ENCODE results near the gene KIF26A. TPM values are rescaled to one million over a fixed set of nuclear protein-coding genes. Genes with fewer than 3 reads are reported as not detected.

The KIF26A gene
- total RNA-seq, 1 donor from 2014 or later, result 0.60 TPM

DNA sequence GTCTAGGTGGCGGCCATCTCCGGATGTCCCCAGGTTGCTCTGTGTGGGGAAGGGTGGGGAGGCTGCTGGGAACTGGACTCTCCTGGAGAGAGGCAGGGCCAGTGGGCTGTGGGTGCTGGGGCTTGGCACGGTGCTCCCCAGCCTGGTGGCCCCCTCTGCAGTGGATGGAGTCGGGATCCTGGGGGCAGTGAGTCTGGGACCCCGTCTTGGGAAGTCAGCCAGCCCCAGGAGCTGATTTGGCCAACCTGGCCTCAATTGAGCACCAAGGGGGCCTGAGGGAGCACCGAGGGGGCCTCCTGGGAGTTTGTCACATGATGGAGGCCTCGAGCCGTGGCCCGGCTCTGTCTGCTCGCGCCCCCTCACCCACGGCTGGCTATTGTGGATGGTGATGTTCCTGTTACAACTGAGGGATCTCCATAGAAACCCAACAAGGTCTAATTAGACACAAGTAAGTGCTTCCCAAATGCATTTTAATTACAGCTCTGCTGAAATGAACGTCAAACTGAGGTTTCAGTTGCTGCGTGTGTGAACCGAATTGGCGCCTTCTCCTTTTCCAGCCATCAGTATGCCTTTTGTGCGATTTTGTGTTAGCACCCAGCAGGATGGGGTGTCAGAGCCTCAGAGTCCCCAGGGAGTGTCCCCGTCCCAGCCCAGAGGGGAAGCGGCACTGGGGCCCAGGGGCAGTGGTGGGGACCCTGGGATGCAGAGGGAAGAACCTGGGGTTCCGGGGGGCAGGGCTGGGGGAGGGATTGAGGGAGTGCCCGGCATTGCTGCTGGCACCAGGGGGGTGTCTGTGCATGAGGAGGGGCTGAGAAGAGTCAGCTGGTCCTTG lies 71.8 kb downstream of the KIF26A start:
- Mint-ChIP-seq H3K9me3 (ENCODE audit: low read depth) (no peaks in the 10 kb centered on the region), H3K36me3 (ENCODE audit: low read depth) (no peaks in the 10 kb centered on the region), H3K4me1 (ENCODE audit: low read depth) (no peaks in the 10 kb centered on the region), H3K27me3 (ENCODE audit: low read depth) (peaks cover 10% of the 10 kb centered on the region), H3K4me3 (ENCODE audit: unreplicated experiment) (no peak overlapping the region), H3K27ac (ENCODE audit: unreplicated experiment) (no peak overlapping the region)
- DNase-seq (ENCODE audit: low spot score), result no peak
- TF ChIP-seq, protein P1, sequence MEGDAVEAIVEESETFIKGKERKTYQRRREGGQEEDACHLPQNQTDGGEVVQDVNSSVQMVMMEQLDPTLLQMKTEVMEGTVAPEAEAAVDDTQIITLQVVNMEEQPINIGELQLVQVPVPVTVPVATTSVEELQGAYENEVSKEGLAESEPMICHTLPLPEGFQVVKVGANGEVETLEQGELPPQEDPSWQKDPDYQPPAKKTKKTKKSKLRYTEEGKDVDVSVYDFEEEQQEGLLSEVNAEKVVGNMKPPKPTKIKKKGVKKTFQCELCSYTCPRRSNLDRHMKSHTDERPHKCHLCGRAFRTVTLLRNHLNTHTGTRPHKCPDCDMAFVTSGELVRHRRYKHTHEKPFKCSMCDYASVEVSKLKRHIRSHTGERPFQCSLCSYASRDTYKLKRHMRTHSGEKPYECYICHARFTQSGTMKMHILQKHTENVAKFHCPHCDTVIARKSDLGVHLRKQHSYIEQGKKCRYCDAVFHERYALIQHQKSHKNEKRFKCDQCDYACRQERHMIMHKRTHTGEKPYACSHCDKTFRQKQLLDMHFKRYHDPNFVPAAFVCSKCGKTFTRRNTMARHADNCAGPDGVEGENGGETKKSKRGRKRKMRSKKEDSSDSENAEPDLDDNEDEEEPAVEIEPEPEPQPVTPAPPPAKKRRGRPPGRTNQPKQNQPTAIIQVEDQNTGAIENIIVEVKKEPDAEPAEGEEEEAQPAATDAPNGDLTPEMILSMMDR (IDR thresholded peaks at IDR 0.05), result no peak

DNA sequence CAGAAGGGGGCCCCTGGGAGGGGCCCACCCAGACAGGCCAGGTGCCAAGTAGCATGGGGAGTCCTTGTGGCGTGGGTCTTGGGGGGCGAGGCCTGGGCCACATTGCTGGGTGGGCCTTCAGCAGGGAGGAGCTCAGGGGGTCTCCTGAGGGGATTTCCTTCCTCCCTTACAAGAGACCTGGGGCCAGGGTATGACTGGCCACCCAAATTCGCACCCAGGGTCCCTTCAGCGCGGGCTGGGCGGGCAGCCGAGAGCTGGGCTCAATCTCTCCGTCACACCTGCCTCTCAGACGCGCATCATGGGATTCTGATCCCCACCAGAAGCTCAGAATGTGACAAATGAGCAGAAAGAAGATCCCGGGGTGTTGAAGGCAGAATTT lies 72.4 kb downstream of the KIF26A start:
- Mint-ChIP-seq H3K9me3 (ENCODE audit: low read depth) (no peaks in the 10 kb centered on the region), H3K4me3 (ENCODE audit: unreplicated experiment) (no peak overlapping the region), H3K36me3 (ENCODE audit: low read depth) (no peaks in the 10 kb centered on the region), H3K4me1 (ENCODE audit: low read depth) (no peaks in the 10 kb centered on the region), H3K27ac (ENCODE audit: unreplicated experiment) (no peak overlapping the region), H3K27me3 (ENCODE audit: low read depth) (peaks cover 10% of the 10 kb centered on the region)
- DNase-seq (ENCODE audit: low spot score), result no peak
- TF ChIP-seq, protein P1 (IDR thresholded peaks at IDR 0.05), result no peak

DNA sequence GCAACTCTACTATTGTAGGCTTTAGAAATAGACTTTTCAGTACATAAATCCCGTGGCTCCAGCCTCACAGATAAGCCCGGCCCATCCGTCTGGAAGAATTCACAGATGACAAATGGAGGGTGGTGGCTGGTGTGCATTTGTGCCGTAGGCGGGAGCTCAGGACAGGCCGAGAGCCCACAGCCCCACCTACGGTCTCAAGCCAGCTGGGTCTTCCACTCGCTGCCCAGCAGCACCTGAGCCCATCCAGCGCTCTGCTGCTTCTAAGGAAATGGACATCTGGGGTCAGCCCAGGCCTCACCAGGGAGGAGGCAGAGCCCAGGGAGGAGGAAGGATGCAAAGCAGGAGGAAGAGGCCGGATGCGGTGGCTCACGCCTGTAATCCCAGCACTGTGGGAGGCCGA lies 72.8 kb downstream of the KIF26A start:
- no peak overlapping the region for H3K4me3 Mint-ChIP-seq (ENCODE audit: unreplicated experiment)
- H3K4me1 Mint-ChIP-seq (ENCODE audit: low read depth), result no peaks in the 10 kb centered on the region
- peaks cover 10% of the 10 kb centered on the region for H3K27me3 Mint-ChIP-seq (ENCODE audit: low read depth)
- no peak overlapping the region for H3K27ac Mint-ChIP-seq (ENCODE audit: unreplicated experiment)
- DNase-seq (ENCODE audit: low spot score), result no peak
- H3K9me3 Mint-ChIP-seq (ENCODE audit: low read depth), result no peaks in the 10 kb centered on the region
- TF ChIP-seq, protein P1 (IDR thresholded peaks at IDR 0.05), result no peak
- no peaks in the 10 kb centered on the region for H3K36me3 Mint-ChIP-seq (ENCODE audit: low read depth)

DNA sequence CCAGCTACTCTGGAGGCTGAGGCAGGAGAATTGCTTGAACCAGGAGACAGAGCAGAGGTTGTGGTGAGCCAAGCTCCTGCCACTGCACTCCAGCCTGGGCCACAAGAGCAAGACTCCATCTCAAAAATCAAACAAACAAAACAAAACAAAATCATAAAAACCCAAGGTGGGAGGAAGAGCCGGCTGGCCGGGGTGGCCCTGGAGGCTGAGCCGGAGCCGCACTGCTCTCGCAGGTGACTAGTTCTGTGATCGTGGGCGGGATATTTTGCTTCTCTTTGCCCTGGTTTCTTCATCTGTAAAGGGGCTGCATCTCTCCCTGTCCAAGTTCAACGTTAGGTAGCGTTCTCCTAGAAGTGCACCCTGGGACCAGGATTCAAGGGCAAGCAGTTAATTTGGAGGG lies 73.4 kb downstream of the KIF26A start:
- Mint-ChIP-seq H3K4me1 (ENCODE audit: low read depth) (no peaks in the 10 kb centered on the region), H3K27me3 (ENCODE audit: low read depth) (peaks cover 7% of the 10 kb centered on the region), H3K36me3 (ENCODE audit: low read depth) (no peaks in the 10 kb centered on the region), H3K27ac (ENCODE audit: unreplicated experiment) (no peak overlapping the region), H3K4me3 (ENCODE audit: unreplicated experiment) (no peak overlapping the region), H3K9me3 (ENCODE audit: low read depth) (no peaks in the 10 kb centered on the region)
- no peak for DNase-seq (ENCODE audit: low spot score)
- TF ChIP-seq, protein P1 (IDR thresholded peaks at IDR 0.05), result no peak

DNA sequence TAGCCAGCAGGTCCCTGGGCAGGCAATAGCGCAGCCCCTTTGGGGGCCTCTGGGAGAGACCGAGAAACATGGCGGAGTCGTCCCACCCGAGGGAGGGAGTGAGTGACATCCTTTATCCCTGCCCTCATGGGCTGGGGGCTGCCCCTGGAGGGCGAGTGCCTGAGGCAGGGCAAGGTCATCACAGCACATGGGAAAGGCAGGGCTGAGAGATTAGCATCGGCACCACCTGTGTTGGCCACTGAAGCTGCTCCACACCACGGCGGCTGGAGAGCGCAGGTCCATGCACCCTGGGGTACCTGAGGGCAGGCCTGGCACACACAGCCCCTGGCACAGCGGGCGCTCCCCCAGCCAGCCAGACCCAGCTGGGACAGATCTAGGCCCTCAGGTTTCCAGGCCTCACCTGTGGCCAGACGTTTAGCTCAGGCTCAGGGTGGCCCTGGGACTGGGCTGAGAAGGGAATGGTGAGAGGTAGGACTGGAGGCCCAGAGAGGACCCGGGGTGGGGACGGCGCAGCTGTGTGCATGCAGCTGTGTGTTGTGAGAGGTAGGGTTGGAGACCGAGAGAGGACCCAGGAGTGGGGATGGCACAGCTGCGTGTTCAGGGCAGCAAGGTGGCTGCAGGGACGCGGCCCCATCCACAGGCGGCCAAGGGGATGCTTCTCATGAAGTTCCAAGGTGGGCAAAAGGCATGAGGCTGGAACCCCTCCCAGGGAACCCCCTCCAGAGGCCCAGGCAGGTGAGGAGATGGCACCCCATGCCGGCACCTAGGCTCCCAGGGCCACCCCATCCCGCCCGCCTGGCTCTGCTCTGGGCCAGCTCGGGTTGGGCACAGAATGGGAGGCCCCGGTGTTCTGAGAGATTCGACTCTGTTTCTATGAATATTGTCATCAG lies 74.1 kb downstream of the KIF26A start:
- H3K9me3 Mint-ChIP-seq (ENCODE audit: low read depth), result no peaks in the 10 kb centered on the region
- no peak for DNase-seq (ENCODE audit: low spot score)
- no peak overlapping the region for H3K4me3 Mint-ChIP-seq (ENCODE audit: unreplicated experiment)
- H3K36me3 Mint-ChIP-seq (ENCODE audit: low read depth), result no peaks in the 10 kb centered on the region
- H3K27me3 Mint-ChIP-seq (ENCODE audit: low read depth), result peaks cover 7% of the 10 kb centered on the region
- no peak overlapping the region for H3K27ac Mint-ChIP-seq (ENCODE audit: unreplicated experiment)
- no peaks in the 10 kb centered on the region for H3K4me1 Mint-ChIP-seq (ENCODE audit: low read depth)
- TF ChIP-seq, protein P1 (IDR thresholded peaks at IDR 0.05), result no peak
